HUES6 (cell line): ENCODE results near the gene PARN.
A peak's percentile ranks its signal among the peaks of the same experiment; 100 is the strongest.

ENCODE experiments used
- H3K27ac ChIP-seq: 2 replicates; pipeline ENCODE4 v1.7.0; 2013; ENCODE audit warnings: low read depth, mild to moderate bottlenecking, low read length, inconsistent platforms
- H3K27me3 ChIP-seq: 2 replicates; pipeline ENCODE4 v1.6.1; 2013; ENCODE audit warnings: low read length; ENCODE audit not compliant: control insufficient read depth, insufficient read depth
- H3K36me3 ChIP-seq: 2 replicates; pipeline ENCODE4 v1.6.1; 2013; ENCODE audit warnings: low read length; ENCODE audit not compliant: control insufficient read depth, insufficient read depth
- H3K4me1 ChIP-seq: 2 replicates; pipeline ENCODE4 v1.6.1; 2013; ENCODE audit warnings: low read length; ENCODE audit not compliant: control insufficient read depth, insufficient read depth
- H3K4me3 ChIP-seq: 2 replicates; pipeline ENCODE4 v1.5.1; 2013; ENCODE audit warnings: low read depth, low read length
- H3K9ac ChIP-seq: one replicate; pipeline ENCODE4 v1.6.1; 2013; ENCODE audit warnings: mild to moderate bottlenecking, low read length
- H3K9me3 ChIP-seq: 2 replicates; pipeline ENCODE4 v1.6.1; 2013; ENCODE audit warnings: low read depth, low read length; ENCODE audit not compliant: control insufficient read depth, insufficient read depth

Gene PARN, protein sequence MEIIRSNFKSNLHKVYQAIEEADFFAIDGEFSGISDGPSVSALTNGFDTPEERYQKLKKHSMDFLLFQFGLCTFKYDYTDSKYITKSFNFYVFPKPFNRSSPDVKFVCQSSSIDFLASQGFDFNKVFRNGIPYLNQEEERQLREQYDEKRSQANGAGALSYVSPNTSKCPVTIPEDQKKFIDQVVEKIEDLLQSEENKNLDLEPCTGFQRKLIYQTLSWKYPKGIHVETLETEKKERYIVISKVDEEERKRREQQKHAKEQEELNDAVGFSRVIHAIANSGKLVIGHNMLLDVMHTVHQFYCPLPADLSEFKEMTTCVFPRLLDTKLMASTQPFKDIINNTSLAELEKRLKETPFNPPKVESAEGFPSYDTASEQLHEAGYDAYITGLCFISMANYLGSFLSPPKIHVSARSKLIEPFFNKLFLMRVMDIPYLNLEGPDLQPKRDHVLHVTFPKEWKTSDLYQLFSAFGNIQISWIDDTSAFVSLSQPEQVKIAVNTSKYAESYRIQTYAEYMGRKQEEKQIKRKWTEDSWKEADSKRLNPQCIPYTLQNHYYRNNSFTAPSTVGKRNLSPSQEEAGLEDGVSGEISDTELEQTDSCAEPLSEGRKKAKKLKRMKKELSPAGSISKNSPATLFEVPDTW

DNA sequence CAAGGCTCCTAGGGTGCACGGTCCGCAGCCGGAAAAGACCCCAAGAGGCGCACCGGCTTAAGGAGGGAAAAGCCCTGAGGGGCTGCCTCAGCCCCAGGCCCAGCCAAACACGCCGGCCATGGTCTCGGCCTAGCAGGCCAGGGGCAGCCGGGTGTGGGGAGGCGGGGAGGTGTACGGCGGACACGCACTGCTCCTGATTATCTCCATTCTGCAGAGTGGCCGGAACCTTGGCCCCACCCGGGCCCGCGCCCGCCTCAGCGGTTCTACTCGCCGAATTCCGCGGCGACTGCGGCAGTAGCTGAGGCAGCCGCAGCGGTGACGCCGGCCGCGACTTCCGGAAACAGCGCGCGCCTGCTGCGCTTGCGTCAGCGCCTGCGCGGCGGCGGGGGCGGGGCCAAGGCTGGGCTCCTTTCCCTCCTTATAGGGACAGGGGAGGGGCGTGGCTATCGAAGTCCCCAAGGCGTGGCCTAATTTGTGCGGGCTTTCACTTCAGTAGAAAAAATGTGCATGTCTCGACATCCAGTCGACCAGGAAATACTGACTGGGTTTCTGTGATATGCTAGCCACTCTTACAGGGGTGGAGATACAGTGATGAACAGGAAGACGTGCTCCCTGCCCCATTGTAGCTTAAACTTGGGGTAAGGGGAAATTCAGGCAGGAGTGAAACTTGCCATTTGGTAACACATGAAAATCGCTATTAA is at the start of gene PARN:
Gene PARN (minus strand): TSS at position 342 of the 701 bp plus-strand sequence. CDS start 135 bp downstream, at position 207.
- Histone ChIP-seq H3K27ac (peak within 1 kb of the TSS; percentile 95), H3K4me1 (peaks cover 18% of the 10 kb centered on the region), H3K36me3 (peaks cover 36% of the 10 kb centered on the region)

DNA sequence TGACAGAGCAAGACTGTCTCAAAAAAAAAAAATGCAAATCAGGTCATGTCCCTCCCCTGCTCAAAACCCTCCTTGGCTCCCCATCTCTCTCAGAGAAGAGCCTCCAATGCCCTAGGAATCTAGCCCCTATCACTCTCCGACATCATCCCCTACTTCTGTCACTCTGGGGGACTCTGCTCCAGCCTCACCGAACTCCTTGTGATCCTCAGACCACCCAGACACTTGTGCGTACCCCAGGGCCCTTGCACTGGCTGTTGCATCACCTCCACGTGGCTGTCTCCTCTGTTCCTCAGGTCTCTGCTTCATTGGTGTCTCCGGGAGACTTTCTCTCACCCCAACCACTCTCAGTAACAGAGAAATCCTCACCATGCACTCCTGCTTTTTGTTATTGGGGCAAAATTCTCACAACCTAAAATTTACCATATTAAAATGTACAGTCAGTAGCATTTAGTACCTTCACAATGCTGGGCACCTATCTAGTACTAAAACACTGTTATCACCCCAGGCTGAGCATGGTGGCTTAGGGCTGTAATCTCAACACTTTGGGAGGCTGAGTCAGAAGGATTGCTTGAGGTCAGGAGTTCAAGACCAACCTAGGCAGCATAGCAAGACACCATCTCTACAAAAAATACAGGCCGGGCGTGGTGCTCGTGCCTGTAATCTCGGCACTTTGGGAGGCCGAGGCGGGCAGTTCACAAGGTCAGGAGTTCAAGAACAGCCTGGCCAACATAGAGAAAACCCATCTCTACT is 48.9 kb upstream of the PARN start:
- Histone ChIP-seq H3K36me3 (no peaks in the 10 kb centered on the region), H3K9ac (no peak overlapping the region), H3K27me3 (no peaks in the 10 kb centered on the region), H3K4me3 (no peak overlapping the region), H3K4me1 (no peaks in the 10 kb centered on the region), H3K9me3 (no peaks in the 10 kb centered on the region), H3K27ac (no peak overlapping the region)

More for the DNA sequence above, at the start of gene PARN:
- no peaks in the 10 kb centered on the region for H3K9me3 ChIP-seq
- peak within 1 kb of the TSS; percentile 97 for H3K9ac ChIP-seq
- peak within 1 kb of the TSS; percentile 89 for H3K4me3 ChIP-seq
- H3K27me3 ChIP-seq: no peaks in the 10 kb centered on the region

DNA sequence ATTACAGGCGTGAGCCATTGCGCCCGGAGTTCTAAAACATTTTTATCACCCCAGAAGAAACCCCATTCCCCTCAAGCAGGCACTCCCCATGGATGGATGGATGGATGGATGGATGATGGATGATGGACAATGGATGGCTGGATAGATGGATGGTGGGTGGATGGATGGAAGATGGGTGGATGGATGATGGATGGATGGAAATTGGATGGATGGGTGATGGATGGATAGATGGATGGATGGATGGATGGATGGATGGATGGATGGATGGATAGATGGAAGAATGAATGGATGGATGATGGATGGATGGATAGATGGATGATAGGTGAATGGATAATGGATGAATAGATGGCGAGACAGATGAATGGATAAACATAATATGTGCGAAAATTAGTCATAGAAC is 47.6 kb upstream of the PARN start:
- no peaks in the 10 kb centered on the region for H3K36me3 ChIP-seq
- H3K9me3 ChIP-seq: no peaks in the 10 kb centered on the region
- H3K27me3 ChIP-seq: no peaks in the 10 kb centered on the region
- no peaks in the 10 kb centered on the region for H3K4me1 ChIP-seq
- H3K4me3 ChIP-seq: no peak overlapping the region
- H3K27ac ChIP-seq: no peak overlapping the region
- H3K9ac ChIP-seq: no peak overlapping the region

DNA sequence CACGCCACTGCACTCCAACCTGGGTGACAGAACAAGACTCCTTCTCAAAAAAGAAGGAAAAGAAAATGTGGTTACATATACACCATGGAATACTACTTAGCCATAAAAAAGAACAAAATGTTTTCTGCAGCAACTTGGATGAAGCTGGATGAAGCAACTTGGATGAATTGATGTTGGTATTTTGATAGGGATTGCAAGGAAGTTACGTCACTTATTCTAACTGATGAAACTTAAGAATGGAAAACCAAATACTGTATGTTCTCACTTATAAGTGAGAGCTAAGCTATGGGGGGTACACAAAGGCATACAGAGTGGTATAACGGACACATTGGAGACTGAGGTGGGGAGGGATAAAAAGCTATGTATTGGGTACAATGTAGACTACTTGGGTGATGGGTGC is 46.6 kb upstream of the PARN start:
- Histone ChIP-seq H3K4me3 (no peak overlapping the region), H3K9ac (no peak overlapping the region), H3K27ac (no peak overlapping the region), H3K4me1 (no peaks in the 10 kb centered on the region), H3K36me3 (no peaks in the 10 kb centered on the region), H3K9me3 (no peaks in the 10 kb centered on the region), H3K27me3 (no peaks in the 10 kb centered on the region)

DNA sequence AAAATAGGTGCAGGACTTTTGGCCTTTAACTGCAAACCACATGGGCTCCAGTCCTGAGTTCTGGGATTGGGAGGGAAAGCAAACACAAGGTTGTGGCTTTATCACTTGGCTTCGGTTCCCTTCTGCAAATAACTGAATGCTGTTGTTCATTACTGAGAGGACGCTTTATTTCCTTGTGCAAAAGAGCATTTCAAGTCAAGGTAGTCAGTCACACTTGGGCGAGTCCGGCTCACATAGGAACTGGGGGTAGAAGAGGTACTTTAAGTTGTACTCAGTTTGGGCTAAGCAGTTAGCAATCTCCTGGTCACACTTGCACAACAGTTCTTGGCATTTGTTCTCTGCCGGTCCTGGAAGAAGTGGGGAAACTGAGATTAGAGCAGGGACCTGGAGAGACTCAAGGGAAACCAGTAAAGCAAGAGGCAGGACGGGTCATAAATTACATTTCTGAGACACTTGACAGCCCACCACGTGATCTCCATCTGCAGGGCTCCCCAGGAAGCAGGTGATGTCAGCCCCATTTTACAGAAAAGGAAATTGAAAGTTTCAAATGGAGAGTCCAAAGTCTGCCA is 42.4 kb upstream of the PARN start:
- H3K4me1 ChIP-seq: no peaks in the 10 kb centered on the region
- no peak overlapping the region for H3K4me3 ChIP-seq
- H3K9me3 ChIP-seq: no peaks in the 10 kb centered on the region
- no peak overlapping the region for H3K27ac ChIP-seq
- no peaks in the 10 kb centered on the region for H3K27me3 ChIP-seq
- no peak overlapping the region for H3K9ac ChIP-seq
- peaks cover 14% of the 10 kb centered on the region for H3K36me3 ChIP-seq

DNA sequence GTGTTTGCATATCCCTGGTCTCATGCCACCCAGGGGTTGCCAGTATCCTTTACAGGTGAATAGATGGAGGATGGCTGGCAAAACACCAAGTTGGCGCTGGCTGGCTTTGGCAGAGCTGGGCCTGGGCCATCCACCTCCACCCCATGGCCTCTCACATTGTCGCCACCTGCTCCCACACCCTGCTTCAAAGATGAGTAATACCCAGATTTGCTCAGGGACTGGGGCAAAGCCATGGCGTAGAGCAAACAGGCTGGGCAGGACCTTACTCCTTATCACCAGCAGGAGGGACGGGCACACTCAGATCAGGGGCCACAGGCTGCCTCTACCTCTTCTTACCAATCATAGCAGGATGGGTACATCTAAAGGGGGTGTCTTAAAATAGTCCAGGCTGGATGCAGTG is 39.7 kb upstream of the PARN start:
- no peak overlapping the region for H3K9ac ChIP-seq
- H3K27ac ChIP-seq: no peak overlapping the region
- no peak overlapping the region for H3K4me3 ChIP-seq
- no peaks in the 10 kb centered on the region for H3K27me3 ChIP-seq
- H3K4me1 ChIP-seq: no peaks in the 10 kb centered on the region
- peaks cover 41% of the 10 kb centered on the region for H3K36me3 ChIP-seq
- H3K9me3 ChIP-seq: no peaks in the 10 kb centered on the region

DNA sequence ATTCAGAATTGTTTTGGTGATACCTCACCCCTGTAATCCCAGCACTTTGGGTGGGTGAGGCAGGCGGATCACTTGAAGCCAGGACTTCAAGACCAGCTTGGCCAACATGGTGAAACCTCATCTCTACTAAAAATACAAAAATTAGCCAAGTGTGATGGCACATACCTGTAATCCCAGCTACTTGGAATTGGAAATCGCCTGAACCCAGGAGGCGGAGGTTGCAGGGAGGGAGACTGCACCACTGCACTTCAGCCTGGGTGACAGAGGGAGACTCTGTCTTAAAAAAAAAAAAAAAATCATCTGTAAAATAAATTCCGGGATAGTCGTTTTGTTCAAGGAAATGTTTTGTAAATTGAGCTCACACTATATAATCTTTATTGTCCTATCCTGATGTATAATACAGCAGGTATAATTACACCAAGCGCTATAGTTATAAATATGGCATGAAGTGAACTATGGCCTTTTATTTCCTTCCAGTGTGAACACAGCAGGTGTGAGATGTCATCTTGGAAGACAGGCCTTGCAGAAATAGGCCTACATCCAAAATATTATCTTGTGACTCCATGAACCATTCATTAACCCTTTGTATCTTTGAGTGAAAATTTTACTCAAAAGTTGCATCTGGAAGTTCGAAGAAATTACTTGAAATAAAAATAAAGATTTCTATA is 38.6 kb upstream of the PARN start:
- Histone ChIP-seq H3K4me3 (no peak overlapping the region), H3K9me3 (no peaks in the 10 kb centered on the region), H3K27ac (no peak overlapping the region)

DNA sequence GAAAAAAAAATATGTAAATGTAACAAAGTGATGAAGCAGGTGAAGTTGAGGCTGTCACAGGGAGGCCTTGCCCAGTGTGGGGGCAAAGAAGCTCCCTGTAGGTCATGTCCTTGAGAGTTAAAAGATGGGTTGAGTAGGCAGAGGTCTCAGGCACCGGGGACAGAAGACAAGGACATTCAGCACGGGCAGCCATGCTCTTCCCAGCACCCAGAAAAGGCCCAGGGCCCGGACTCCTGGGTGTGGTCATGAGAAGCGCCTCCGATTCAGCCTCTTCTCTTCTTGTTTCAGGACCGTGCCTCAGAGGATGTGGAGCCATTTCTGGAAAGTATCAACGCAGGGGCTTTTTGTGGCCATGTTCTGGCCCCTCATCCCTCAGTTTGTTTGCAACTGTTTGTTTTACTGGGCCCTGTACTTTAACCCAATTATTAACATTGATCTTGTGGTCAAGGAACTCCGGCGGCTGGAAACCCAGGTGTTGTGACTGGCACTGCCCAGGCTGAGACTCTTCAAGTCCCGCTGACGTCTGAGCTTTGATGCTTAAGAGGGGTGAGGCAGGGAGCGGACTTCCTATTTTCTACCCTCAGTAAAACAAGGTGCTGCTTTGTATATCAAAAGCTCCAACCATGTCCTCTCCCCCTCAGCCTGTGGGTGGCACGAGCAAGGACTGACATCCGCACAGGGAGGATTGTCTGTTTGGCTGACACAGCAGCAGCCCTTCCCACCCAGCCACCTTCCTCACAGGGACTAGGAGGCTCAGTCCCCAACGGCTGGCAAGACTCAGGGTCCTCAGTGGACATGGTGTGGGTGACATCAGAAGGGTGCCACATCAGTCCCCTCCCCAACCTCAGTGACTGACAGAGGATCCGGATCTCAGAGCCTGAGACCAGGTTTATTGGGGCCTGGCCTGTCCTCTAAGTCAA is 37.5 kb upstream of the PARN start:
- no peak overlapping the region for H3K27ac ChIP-seq
- H3K9me3 ChIP-seq: no peaks in the 10 kb centered on the region
- no peaks in the 10 kb centered on the region for H3K27me3 ChIP-seq
- no peaks in the 10 kb centered on the region for H3K4me1 ChIP-seq
- H3K4me3 ChIP-seq: no peak overlapping the region
- H3K36me3 ChIP-seq: peaks cover 58% of the 10 kb centered on the region
- no peak overlapping the region for H3K9ac ChIP-seq

More for the DNA sequence above, 38.6 kb upstream of the PARN start:
- Histone ChIP-seq H3K27me3 (no peaks in the 10 kb centered on the region), H3K36me3 (peaks cover 51% of the 10 kb centered on the region), H3K9ac (no peak overlapping the region), H3K4me1 (no peaks in the 10 kb centered on the region)

DNA sequence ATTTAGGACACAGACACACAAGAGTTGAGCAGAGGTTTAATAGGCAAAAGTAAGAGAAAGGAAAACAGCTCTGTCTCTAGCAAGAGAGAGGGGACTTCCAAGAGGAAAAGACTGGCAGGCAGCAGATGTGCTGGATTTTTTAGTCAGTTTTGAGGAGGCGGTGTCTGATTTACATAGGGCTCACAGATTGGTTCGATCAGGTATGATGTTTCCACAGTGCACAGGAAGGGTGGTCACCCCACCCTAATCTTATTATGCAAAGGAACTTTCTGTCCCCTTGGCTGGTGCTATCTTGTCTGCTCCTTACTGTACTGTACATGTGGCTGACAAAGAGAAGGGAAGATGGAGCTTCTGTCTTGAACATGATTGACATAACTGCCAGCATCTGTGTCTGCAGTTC is 28.0 kb upstream of the PARN start:
- Histone ChIP-seq H3K4me1 (no peaks in the 10 kb centered on the region), H3K9ac (no peak overlapping the region), H3K27me3 (no peaks in the 10 kb centered on the region), H3K36me3 (peaks cover 67% of the 10 kb centered on the region), H3K4me3 (no peak overlapping the region), H3K9me3 (no peaks in the 10 kb centered on the region), H3K27ac (no peak overlapping the region)
